ENCODE results near the gene SUSD4. TPM values are rescaled to one million over a fixed set of nuclear protein-coding genes. Genes with fewer than 3 reads are reported as not detected.
"Not testable (repeated sequence)": the region's sequence is repeated elsewhere in the genome, so short reads cannot be mapped to it uniquely, and the experiment has no call there.

The SUSD4 gene
- total RNA-seq, 1 donor from 2014 or later, result 5.8 TPM

DNA sequence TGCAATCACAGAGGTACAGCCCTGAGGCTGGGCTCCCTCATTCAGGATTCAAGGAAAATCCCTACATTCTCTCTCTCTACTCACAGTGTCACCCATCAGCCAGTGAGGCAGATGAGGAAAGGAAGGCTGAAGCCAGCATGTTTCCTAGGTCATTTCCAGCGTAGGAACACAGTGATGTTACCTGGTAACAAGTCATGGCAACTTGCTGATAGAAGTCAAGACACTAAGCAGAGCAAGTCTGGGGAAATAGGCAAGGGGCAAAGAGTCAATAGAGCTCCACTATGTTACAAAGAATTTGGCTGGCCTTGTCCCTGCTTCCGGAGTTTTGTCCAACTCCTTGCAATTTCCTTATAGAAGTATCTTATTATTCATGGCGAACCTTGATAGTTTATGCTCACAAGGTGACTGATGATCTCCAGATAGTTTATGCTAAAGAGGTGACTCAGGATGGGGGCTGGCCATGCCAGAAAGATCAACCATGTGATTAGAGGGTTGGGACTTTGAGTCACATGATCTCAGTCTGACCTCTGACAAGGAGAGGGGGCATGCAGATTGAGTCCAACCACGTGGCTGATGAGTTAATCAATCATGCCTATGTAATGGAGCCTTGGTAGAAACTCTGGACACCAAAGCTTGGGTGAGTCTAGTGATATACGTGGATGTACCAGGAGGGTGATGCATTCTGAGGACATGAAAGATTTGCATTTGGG is 51.1 kb downstream of the SUSD4 start:
- DNase-seq (no peak), ATAC-seq (ENCODE audit: poor library complexity) (no peak)
- intact Hi-C loops (cut with DNase I), result no loop called here

- intact Hi-C loops (cut with DNase I), result no loop called here
- ATAC-seq (ENCODE audit: poor library complexity) (no peak), DNase-seq (no peak)
Measured at GRCh38 chr1:223312273-223312672, 51.7 kb downstream of the SUSD4 start.

GRCh38 chr1:223311826-223312225 is 52.1 kb downstream of the SUSD4 start:
- ATAC-seq (ENCODE audit: poor library complexity) (no peak), DNase-seq (no peak)
- intact Hi-C loops (cut with DNase I), result no loop called here

- intact Hi-C loops (cut with DNase I), result no loop called here
- ATAC-seq (ENCODE audit: poor library complexity) (no peak), DNase-seq (no peak)
Measured at GRCh38 chr1:223308136-223308535, 55.8 kb downstream of the SUSD4 start.

GRCh38 chr1:223307544-223307943 is 56.4 kb downstream of the SUSD4 start:
- intact Hi-C loops (cut with DNase I), result no loop called here
- ATAC-seq (ENCODE audit: poor library complexity), result no peak
- DNase-seq, result no peak

GRCh38 chr1:223304931-223305330 is 59.0 kb downstream of the SUSD4 start:
- ATAC-seq (ENCODE audit: poor library complexity), result no peak
- intact Hi-C loops (cut with DNase I), result no loop called here
- DNase-seq, result no peak

GRCh38 chr1:223301371-223301770 is 62.6 kb downstream of the SUSD4 start:
- DNase-seq (no peak), ATAC-seq (ENCODE audit: poor library complexity) (no peak)
- intact Hi-C loops (cut with DNase I), result no loop called here

DNA sequence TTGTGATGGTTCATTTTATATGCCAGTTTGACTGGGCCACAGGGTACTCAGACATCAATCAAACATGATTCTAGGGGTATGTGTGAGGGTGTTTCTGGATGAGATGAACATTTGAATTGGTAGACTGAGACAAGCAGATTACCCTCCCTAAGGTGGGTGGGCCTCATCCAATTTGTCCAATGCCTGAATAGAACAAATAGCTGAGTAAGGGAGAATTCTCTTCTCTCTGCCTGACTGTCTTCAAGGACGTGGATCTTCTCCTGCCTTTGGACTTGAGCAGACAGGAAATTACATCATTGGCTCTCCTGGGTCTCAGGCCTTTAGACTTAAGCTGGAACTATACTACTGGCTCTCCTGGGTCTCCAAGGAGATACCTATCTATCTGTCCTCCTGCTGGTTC is 64.4 kb downstream of the SUSD4 start:
- DNase-seq (no peak), ATAC-seq (ENCODE audit: poor library complexity) (no peak)
- intact Hi-C loops (cut with DNase I), result no loop called here

DNA sequence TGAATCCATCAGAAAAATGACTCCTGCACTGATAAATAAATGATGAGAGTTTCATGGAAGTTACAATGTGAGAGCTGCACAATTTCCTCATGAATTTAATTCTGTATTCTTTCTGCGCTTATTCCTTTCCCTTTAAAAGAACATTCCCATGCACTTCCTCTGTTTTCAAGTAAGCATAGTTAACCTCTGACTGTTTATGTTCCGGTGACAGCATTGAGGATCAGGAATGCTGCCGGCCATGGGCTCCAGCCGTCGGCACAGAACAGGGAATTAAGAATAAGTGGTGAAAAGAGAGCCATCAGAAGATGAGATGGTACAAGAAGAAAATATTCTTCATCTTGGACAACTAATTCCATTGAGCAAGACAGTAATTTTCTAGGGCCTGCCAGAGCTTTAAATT is 65.3 kb downstream of the SUSD4 start:
- intact Hi-C loops (cut with DNase I), result no loop called here

GRCh38 chr1:223297800-223298199 is 66.2 kb downstream of the SUSD4 start:
- DNase-seq (no peak), ATAC-seq (ENCODE audit: poor library complexity) (no peak)
- intact Hi-C loops (cut with DNase I), result no loop called here

More for the DNA sequence above, 65.3 kb downstream of the SUSD4 start:
- ATAC-seq (ENCODE audit: poor library complexity) (no peak), DNase-seq (no peak)

DNA sequence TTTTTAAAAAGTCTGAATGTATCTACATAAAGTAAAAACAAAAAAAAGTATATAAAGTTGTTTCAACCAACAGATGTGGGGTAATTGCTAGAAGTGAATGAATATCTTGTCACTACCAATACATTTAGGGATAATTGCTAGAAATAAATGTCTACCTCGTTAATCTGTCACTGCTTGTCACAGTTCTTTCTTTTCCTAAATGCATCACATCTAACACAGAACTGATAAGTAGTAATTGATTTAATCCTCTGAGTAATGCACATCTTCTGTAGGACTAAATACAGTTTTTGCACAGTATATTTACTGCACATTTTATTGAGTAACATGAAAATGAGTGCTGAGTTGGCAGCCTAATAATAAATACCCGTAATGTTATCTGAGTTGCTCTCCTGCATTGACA is 72.2 kb downstream of the SUSD4 start:
- no peak for ATAC-seq (ENCODE audit: poor library complexity)
- intact Hi-C loops (cut with DNase I), result no loop called here
- no peak for DNase-seq

DNA sequence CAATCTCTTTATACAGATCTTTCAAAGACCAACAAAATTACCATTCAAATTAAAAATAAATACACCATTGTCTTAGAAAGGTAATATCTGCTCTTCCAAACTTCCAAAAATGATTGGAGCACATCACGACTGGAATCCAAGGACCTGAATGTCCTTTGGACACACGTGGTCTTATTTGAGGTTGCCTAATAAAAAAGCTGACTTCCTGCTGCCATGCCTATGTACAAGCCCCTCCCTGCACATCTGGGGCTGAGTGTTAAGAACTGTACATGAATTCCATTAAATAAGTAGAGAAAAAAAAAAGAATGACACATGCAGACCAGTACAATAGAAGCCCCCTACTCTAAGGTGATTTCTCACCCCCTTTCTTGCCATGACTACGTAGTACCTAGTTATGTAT is 73.6 kb downstream of the SUSD4 start:
- no peak for ATAC-seq (ENCODE audit: poor library complexity)
- intact Hi-C loops (cut with DNase I), result no loop called here

GRCh38 chr1:223289621-223290020 is 74.4 kb downstream of the SUSD4 start:
- DNase-seq (no peak), ATAC-seq (ENCODE audit: poor library complexity) (no peak)
- intact Hi-C loops (cut with DNase I), result no loop called here

More for the DNA sequence above, 73.6 kb downstream of the SUSD4 start:
- no peak for DNase-seq

- DNase-seq, result no peak
- ATAC-seq (ENCODE audit: poor library complexity), result no peak
- intact Hi-C loops (cut with DNase I), result no loop called here
Measured at GRCh38 chr1:223288826-223289225, 75.2 kb downstream of the SUSD4 start.

GRCh38 chr1:223285452-223285851 is 78.5 kb downstream of the SUSD4 start:
- intact Hi-C loops (cut with DNase I), result no loop called here
- no peak for ATAC-seq (ENCODE audit: poor library complexity)
- no peak for DNase-seq

DNA sequence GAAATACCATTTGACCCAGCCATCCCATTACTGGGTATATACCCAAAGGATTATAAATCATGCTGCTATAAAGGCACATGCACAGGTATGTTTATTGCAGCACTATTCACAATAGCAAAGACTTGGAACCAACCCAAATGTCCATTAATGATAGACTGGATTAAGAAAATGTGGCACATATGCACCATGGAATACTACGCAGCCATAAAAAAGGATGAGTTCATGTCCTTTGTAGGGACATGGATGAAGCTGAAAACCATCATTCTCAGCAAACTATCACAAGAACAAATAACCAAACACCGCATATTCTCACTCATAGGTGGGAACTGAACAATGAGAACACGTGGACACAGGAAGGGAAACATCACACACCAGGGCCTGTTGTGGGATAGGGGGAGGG is 80.3 kb downstream of the SUSD4 start:
- DNase-seq; ATAC-seq (ENCODE audit: poor library complexity); intact Hi-C loops (cut with DNase I): not testable (repeated sequence)

DNA sequence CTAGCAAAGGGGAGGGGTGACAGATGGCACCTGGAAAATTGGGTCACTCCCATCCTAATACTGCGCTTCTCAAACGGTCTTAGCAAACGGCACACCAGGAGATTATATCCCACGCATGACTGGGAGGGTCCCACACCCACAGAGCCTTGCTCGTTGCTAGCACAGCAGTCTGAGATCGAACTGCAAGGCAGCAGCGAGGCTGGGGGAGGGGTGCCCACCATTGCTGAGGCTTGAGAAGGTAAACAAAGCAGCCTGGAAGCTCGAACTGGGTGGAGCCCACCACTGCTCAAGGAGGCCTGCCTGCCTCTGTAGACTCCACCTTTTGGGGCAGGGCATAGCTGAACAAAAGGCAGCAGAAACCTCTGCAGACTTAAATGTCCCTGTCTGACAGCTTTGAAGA is 85.7 kb downstream of the SUSD4 start:
- ATAC-seq (ENCODE audit: poor library complexity); DNase-seq; intact Hi-C loops (cut with DNase I): not testable (repeated sequence)

DNA sequence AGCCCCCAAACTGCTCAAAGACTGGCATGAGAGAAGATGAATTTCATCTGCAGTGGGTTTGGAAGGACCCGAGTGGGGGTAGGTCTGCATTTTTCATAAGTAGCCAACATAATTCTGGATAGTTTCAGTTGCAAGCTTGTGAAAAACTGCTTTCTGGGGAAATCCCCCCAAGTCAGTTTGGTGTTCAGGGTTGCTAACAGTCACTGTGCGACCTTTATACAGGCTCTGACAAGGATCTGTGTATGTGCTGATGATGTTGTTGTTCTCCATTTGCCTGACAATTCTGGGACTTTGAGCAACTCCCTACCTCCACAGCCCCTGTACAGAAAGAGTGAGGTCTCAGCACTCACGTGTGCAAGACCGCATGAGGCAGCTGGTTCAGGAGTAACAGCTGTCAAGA is 87.9 kb downstream of the SUSD4 start:
- no peak for DNase-seq
- intact Hi-C loops (cut with DNase I), result no loop called here
- ATAC-seq (ENCODE audit: poor library complexity), result no peak

DNA sequence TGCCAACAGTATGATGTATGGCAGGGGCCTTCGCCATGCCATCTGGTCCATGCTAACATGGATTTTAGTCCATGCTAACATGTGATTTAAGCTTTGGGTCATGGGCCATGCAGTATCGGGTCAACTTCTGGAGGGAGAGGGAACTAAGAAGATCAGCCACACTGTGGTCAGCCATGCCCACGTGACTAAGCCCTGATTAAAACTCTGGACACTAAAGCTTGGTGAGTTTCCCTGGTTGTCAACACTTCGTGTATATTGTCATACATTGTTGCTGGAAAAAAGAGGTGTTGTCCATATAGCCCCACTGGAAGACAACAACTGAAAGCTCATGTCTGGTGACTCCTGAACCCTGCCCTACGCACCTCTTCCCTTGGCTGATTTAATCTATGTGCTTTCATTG is 90.5 kb downstream of the SUSD4 start:
- intact Hi-C loops (cut with DNase I), result no loop called here
- no peak for DNase-seq
- ATAC-seq (ENCODE audit: poor library complexity), result no peak

DNA sequence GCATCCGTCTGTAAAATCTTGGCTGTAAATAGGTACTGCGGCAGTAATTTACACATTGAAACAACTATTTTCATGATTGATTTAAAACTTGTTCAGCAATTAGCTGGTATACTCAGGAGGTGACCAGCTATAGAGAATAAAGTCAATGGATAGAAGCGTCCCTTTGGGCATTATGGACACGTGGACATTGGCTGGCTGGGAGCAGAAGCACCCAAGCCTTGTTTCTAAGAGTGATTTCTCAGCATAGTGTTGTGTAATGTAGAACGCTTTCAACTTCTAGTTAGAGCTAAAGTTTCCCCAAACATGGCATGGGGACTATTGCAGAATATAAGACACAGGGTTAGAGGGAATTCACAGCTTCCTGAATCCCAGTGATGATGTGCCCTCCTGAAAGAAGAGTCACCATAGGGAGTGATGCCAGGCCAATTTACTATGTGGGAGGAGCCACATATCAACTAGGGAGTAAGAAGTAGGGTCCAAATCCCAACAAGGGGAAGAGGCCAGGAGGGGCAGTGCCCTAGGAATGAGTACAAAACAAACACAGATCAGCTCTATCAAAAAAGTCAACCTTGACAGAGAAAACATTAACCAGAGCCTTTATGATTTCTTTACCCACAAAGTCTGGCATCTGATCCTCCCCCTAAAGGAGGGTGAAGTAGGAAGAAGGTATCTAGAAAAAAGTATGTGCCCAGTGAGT is 92.7 kb downstream of the SUSD4 start:
- ATAC-seq (ENCODE audit: poor library complexity) (no peak), DNase-seq (no peak)
- intact Hi-C loops (cut with DNase I), result no loop called here
